ENCODE results near the gene ICA1. TPM values are rescaled to one million over a fixed set of nuclear protein-coding genes. Genes with fewer than 3 reads are reported as not detected.
"Not testable (repeated sequence)": the region's sequence is repeated elsewhere in the genome, so short reads cannot be mapped to it uniquely, and the experiment has no call there.

ICA1 gene
- polyA plus RNA-seq, 3 donors: 16.9 to 33.6 (median 30.4) TPM

DNA sequence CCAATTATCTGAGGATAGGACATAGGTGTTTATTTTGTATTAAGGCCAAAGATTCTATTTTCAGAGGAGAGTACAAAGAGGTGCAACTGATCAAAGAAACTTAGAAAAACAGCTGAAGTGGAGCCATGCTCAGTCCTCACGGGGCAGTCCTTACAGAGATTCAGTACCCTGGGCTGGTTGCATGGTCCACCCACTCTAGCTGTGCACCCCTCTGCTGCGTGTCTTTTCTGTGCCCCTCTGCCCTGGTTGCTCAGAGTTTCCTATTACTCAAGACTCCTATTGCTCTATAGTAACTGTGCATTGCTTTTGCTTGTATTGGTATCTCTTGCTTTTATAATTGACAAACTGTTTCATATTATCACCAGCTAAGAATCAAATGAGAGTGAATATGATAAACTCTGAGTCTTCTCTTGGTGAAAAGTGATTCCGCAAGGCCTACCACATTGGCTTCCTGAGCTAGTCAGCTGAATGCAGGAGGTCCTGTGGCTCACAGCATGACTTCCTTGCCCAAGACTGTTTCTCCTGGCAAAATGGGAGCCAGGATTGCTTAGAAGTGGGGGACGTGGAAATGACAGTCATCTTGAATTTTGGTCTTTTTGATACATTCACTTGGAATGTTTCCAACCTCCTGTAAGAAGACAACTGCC, 156.4 kb downstream of the ICA1 start:
- no peak for DNase-seq

DNA sequence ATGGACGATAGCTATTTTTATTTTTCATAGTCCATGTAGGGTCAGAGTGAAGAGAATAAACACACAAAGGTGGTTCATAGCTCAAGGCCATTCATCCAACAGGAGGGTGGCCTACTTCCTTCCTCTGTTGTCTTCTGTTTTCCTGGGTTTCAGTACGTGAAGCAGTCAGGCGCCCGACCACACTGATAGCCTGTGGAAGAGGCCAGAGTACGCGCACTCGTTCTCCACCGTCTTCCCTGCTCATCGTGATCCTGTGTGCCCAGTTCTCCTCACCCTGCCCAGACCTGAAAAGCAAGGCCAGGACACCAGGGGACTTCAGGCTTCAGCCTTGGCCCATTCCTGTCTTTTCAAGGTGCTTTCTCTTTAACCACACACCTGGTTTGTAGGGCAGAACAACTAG, 158.7 kb downstream of the ICA1 start:
- no peak for DNase-seq

DNA sequence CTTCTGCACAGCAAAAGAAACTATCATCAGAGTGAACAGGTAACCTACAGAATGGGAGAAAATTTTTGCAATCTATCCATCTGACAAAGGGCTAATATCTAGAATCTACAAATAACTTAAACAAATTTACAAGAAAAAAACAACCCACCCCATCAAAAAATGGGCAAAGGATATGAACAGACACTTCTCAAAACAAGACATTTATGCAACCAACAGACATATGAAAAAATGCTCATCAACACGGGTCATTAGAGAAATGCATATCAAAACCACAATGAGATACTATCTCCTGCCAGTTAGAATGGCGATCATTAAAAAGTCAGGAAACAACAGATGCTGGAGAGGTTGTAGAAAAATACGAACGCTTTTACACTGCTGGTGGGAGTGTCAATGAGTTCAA, 160.7 kb downstream of the ICA1 start:
- not testable (repeated sequence) for DNase-seq

DNA sequence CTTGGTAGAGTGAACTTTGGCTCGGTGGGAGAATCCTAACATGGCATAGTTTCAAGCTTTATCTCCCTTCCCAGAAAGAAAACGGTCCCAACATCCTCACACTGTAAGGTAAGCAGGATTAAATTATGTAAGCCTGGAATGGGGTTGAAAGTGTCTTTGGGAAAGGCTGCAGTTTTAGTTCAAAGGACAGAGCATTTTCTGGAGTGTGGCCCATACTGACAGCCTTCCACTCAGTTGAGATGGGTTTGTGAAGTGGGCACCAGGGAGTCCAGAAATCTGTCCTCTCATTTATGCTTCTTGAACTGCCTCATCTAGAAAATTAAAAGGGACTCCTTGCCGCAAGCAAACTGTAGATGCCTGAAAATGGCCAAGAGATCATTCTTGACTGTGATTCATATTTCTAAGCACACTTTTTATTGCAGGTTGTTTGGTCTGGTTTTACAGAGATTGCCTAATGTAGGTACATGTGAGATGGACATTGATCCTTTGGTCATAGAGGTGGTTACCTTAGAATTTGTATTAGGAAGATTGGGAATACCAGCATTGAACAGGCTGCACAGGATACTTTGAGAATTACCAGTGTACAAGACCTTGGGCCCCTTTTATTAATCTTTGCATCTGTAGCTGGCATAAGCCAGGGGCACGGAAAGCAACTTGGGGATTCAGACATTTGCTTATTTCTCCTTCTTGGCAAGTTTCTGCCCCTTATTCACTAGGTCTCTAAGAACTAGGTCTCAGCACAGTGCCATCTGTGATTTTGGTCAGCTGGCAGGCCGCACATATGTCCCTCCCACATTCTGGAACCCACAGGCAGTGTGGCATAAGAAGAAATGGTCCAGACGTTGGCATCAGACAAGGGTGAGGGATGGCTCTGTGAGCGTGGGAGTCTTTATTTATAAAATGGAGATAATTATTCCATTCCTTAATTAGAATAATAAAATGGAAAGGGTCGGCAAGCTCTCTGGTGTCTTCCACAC, 167.5 kb downstream of the ICA1 start:
- DNase-seq: no peak

DNA sequence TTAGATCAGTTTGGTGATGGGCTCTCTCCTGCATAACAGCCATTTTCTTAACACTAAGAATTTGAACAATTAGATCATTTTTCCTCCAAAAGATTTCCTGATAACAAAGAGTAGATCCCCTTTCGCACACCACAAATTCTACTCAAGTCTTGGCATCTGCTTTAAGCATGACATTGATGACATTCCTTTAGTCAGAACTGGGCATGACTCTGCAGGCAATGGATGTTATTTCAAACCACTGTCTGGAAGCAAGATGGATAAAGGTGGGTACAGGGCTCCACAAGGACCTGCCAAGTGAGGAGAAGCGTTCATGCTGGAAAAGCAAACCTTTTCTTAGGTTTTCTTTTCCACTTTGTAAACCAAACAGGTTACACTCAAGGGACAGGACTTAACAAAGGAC, 169.8 kb downstream of the ICA1 start:
- no peak for DNase-seq

DNA sequence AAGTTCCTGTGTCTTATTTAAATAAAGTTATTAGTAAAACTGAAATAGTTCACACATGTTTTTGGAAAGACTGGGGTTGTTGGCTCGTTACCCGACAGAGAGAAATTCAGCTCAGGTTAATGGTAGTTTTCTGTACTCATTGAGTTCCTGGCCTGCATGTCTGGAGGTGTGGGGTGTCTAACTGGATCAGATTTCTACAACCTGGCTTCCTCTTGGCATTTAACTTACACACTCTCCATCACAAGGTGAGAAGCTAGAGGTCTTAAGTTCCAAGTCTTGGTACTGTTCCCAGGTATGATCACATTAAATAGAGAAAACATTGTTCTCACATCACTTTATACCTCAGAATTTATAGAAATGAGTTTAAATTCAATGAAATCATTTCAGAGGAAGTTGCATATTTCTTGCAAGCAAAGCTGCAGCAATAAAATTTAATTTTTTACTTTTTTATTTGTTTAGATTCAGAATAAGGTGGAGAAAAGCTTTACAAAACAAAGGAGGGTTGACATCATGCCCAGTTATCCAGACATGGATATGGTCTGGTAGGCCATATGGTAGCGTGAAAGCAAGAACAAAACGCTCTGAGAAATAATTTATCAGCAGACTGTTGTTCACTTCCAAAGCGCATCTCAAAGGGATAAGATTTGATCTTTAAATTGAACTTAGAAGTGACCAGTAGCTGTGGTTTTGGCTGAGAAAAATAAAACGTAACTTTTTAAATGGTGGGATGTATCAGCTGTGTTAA, 172.8 kb downstream of the ICA1 start:
- no peak for DNase-seq

DNA sequence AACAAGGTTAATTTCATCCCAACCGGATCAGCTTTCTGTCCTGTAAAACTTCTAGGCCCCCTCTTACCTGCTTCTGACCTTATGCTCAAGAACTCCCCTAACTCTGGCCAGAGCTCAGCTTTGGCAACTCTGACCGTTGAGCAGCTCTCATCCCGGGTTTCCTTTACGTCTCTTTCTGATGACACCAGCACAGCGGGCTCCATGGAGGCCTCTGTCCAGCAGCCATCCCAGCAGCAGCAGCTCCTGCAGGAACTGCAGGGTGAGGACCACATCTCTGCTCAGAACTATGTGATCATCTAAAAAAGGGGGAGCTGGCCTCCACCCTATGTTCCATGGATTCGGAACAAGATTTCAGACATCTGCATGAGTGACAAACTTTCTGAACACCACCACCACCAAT, 175.7 kb downstream of the ICA1 start:
- DNase-seq: no peak

DNA sequence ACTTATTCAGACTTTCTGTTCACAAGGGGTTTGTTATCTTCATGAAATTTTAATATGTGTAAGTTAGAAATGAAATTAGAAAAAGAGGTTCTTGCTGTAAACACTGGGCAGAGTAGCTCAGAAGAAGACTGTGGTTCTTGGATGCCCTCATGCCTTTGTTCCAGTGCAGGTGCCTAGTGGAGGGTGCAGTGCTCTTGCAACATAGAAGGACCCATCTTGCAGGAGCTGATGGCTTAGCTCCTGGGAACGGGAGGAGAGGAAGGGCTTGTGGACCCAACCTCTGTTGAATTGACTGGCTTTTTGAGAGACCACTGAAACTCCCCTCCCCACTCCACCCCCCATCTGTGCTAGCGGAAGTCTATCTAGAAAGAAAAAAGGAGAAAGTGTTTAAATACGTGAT, 176.5 kb downstream of the ICA1 start:
- no peak for DNase-seq

DNA sequence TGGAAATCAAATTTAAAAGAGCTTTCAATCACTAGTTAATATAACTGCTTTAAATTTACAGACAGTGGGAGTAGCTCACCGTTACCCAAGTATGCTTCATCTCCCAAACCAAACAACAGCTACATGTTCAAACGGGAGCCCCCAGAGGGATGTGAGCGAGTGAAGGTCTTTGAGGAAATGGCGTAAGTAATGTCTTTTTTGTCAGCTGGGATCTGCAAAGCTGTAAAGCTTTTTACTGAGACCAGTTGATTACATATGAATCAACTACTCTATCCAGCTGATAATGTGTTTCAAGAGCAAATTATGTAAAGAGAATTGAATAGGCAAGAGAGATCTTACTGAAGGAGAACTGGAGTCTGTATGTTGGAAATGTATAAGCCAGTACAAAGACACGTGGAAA, 177.1 kb downstream of the ICA1 start:
- DNase-seq: no peak

DNA sequence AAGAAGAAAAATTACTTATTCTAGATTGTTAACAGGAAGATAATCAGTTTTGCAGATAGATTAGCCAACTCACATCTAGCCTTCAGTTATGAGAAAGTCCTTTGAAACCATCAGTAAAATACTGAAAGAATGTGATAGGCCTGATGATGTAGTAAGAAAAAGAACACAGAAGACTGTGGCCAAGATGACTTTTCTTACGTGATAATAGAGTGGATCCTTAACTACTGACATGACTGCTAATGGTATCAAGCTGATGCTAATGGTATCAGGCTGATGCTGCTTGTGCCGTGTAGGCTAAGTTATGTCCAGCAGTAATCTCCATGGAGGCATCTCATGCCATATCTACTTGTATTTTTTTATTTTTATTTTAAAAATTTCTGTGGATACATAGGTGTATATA, 179.2 kb downstream of the ICA1 start:
- DNase-seq: no peak

DNA sequence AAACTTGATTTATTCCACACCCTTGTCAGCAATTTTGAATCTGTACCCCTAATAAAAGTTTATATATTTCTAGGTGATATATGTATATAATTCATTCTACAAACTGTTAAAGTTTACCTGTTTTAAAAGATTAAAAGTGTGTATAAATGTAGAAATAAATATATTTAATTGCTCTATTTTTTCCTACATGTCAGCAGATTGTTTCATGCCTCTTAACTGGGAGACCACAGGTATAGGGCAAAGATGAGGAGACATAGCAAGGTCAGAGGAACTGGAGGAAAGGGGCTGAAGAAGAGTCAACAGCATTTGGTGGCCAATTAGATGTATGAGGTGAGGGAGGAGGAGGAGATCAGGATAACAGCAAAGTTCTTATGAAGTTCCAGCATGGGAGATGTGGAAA, 183.5 kb downstream of the ICA1 start:
- no peak for DNase-seq

DNA sequence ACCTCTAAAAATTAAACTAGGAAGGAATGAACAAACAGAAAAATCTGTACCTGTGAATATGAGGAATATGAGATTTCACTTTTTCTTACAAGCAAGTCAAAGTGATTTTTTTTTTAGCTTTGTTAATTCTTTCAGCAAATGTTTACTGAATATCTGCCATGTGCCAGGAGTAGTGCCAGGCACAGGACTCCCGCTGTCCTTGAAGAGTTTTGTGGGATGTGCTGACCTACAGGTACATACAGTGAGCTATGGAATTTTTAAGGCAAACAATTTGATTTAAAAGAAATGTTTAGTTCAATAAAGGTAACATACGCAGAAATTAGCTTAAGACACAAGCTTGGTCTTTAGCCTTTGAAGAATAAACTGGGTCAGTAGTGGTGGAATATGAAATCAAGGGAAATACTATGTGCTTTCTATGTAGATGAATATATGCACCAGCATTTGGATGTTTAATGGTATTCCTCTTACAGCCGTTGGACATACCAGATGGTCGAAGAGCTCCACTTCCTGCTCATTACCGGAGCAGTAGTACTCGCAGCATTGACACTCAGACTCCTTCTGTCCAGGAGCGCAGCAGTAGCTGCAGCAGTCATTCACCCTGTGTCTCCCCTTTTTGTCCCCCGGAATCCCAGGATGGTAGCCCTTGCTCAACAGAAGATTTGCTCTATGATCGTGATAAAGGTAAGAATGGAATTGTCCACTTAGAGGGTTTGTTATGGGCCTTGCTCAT, 191.4 kb downstream of the ICA1 start:
- DNase-seq: no peak

DNA sequence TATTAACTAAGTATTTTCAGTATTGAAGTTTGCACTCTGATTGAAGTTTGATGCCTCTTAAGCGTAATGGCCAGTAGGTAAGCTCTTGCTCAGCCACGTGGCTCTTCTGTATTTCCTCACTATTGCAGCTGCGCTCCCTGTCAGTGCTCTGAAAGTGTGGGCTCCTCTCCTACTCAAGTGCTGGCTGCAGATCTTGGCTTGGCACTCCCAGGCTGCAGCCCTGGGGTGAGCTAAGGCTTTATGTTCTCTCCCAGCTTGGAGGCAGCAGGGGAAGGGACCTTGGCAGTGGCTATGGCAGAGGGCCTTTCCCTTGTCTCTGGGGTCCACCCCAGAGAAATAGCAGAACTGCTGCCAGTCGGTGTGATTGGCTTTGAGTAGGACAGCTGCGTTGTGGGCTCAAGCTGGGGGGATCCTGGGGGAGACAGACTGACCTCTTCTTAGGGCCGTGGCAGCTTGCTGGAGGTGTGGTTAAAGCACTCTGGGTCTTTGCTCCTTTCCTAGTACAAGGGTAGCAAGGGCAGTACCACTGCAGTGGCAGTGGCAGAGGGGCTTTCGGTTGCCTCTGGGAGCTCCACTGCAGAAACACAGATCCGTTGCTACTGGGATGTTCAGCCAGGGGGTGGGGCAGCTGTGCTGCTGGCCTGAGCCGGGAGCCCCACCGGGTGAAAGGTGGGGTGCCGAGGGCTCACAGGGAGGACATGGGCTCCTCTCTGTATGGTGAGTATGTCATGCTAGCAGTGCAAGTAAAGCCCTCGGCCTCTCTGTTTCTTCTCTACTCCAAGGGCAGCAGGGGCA, 192.9 kb downstream of the ICA1 start:
- DNase-seq: no peak

DNA sequence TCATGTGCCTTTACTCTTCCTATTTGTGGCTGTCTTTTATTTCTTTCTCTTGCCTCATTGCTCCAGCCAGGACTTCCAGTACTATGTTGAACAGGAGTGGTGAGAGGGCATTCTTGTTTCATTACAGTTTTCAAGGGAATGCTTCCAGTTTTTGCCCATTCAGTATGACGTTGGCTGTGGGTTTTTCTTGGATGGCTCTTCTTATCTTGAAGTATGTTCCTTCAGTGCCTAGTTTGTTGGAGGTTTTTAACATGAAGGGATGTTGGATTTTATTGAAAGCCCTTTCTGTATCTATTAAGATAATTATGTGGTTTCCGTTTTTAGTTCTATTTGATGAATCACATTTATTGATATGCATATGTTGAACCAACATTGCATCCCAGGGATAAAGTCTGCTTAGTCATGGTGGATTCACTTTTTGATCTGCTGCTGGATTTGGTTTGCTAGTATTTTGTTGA, 196.6 kb downstream of the ICA1 start:
- DNase-seq: no peak

DNA sequence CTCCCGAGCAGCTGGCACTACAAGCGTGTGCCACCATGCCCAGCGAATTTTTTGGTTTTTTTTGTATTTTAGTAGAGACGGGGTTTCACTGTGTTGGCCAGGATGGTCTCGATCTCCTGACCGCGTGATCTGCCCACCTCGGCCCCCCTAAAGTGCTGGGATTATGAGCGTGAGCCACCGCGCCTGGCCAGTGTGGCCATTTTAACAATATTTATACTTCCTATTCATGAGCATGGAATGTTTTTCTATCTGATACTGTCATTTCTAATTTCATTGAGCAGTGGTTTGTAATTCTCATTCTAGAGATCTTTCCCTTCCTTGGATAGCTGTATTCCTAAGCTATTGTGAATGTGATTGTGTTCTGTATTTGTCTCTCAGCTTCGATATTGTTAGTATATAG, 197.1 kb downstream of the ICA1 start:
- DNase-seq: no peak

DNA sequence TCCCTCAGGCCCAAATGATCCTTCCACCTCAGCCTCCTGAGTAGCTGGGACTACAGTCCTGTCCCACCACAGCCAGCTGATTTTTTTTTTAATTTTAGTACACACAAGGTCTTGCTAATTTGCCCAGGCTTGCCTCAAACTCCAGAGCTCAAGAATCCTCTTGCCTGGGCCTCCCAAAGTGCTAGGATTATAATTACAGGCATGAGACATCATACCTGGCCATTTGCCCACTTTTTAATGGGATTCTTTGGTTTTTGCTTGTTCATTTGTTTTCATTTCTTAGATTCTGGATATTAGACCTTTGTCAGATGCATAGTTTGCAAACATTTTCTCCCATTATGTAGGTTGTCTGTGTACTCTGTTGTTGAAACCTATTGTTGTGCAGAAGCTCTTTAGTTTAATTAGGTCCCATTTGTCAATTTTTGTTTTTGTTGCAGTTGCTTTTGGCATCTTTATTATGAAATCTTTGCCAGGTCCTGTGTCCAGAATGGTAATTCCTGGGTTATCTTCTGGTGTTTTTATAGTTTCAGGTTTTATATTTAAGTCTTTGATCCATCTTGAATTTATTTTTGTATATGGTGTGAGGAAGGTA, 198.2 kb downstream of the ICA1 start:
- no peak for DNase-seq

DNA sequence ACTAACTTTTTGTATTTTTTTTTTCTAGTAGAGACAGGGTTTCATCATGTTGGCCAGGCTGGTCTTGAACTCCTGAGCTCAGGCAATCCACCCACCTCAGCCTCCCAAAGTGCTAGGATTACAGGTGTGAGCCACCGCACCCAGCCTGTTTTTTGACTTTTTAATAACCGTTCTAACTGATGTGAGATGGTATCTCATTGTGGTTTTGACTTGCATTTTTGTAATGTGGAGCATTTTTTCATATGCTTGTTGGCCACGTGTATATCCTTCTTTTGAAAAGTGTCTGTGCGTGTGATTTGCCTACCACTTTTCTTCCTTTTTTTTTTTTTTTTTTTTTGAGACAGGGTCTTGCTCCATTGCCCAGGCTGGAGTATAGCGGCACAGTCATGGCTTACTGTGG, 198.7 kb downstream of the ICA1 start:
- not testable (repeated sequence) for DNase-seq

Data from renal pelvis (tissue), 4 donors.